RWPE2 (cell line): ENCODE data around the gene NUDCD2.
"Not testable (repeated sequence)": the region's sequence is repeated elsewhere in the genome, so short reads cannot be mapped to it uniquely, and the experiment has no call there.

ENCODE experiments used
- ATAC-seq: fragments of 200-7000 bp; cut with Tn5 transposase; 3 replicates; pipeline ENCODE4 v1.9.1; 2021; ENCODE audit warnings: low read depth
- DNase-seq: peaks from one replicate; pipeline ENCODE4 v3.0.0-alpha.2; 2020; ENCODE audit warnings: low spot score
- H3K27ac ChIP-seq: fragments of 450-650 bp; 2 replicates; pipeline ENCODE4 v1.5.1; 2017; ENCODE audit warnings: mild to moderate bottlenecking; ENCODE audit not compliant: poor library complexity, severe bottlenecking
- H3K27me3 ChIP-seq: fragments of 250-450 bp; sonication (Bioruptor Pico); 2 replicates; pipeline ENCODE4 v1.5.1; 2021; ENCODE audit warnings: mild to moderate bottlenecking, moderate library complexity; ENCODE audit not compliant: insufficient read depth, poor library complexity, severe bottlenecking
- H3K36me3 ChIP-seq: fragments of 250-450 bp; sonication (Bioruptor Pico); 2 replicates; pipeline ENCODE4 v1.5.1; 2020; ENCODE audit warnings: low read depth, mild to moderate bottlenecking, moderate library complexity
- H3K4me1 ChIP-seq: fragments of 250-450 bp; sonication (Bioruptor Pico); 2 replicates; pipeline ENCODE4 v1.5.1; 2021; ENCODE audit warnings: mild to moderate bottlenecking, moderate library complexity; ENCODE audit not compliant: insufficient read depth, poor library complexity, severe bottlenecking
- H3K4me3 ChIP-seq: fragments of 250-450 bp; sonication (Bioruptor Pico); 2 replicates; pipeline ENCODE4 v1.5.1; 2021; ENCODE audit warnings: mild to moderate bottlenecking, moderate library complexity; ENCODE audit not compliant: severe bottlenecking
- H3K9me3 ChIP-seq: fragments of 250-450 bp; sonication (Bioruptor Pico); 2 replicates; pipeline ENCODE4 v1.5.1; 2021; ENCODE audit warnings: mild to moderate bottlenecking, moderate library complexity; ENCODE audit not compliant: severe bottlenecking
- TF ChIP-seq, protein P1 (sequence below): fragments of 450-650 bp; IDR thresholded peaks from one replicate; pipeline ENCODE4 v1.5.1; 2017; ENCODE audit warnings: mild to moderate bottlenecking, moderate library complexity; ENCODE audit not compliant: poor library complexity, severe bottlenecking

NUDCD2 gene

DNA sequence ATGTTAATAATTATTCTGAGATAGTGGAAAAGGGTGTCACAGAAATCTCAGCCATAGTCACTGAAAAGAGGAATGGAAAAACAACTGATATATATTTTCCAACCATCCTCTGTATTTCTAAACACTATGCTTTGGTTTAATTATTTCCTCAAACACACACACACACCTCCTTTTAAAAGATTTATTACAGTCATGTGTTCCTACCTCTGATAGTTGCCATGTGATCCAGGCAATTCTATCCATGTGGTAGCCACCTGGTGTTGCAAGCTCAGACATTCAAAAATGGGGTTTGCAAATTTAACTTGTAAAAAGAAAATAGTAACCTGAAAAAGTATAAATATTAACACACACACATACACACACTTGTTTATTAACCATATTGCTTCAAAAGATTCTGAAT lies 62.5 kb downstream of the NUDCD2 start:
- TF ChIP-seq, protein P1, sequence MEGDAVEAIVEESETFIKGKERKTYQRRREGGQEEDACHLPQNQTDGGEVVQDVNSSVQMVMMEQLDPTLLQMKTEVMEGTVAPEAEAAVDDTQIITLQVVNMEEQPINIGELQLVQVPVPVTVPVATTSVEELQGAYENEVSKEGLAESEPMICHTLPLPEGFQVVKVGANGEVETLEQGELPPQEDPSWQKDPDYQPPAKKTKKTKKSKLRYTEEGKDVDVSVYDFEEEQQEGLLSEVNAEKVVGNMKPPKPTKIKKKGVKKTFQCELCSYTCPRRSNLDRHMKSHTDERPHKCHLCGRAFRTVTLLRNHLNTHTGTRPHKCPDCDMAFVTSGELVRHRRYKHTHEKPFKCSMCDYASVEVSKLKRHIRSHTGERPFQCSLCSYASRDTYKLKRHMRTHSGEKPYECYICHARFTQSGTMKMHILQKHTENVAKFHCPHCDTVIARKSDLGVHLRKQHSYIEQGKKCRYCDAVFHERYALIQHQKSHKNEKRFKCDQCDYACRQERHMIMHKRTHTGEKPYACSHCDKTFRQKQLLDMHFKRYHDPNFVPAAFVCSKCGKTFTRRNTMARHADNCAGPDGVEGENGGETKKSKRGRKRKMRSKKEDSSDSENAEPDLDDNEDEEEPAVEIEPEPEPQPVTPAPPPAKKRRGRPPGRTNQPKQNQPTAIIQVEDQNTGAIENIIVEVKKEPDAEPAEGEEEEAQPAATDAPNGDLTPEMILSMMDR = no peak
- DNase-seq (no peak), ATAC-seq (no peak)
- peaks cover under 1% of the 10 kb centered on the region for H3K9me3 ChIP-seq
- peaks cover 3% of the 10 kb centered on the region for H3K27me3 ChIP-seq
- H3K4me3 ChIP-seq = no peak overlapping the region
- no peak overlapping the region for H3K27ac ChIP-seq
- no peaks in the 10 kb centered on the region for H3K36me3 ChIP-seq
- no peaks in the 10 kb centered on the region for H3K4me1 ChIP-seq

DNA sequence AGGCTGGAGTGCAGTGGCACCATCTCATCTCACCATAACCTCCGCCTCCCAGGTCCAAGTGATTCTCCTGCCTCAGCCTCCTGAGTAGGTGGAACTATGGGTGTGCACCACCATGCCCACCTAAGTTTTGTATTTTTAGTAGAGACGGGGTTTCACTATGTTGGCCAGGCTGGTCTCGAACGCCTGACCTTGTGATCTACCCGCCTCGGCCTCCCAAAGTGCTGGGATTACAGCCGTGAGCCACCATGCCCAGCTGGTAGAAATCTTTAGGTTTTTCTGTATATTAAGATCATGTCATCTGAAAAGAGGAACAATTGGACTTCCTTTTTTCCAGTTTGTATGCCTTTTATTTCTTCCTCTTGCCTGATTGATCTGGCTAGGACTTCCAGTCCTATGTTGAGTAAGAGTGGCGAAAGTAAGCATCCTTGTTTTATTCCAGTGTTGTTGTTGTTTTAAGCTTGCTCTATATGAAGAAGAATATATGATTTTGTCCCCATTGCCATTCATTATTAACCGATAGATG lies 63.0 kb downstream of the NUDCD2 start:
- ATAC-seq, DNase-seq: not testable (repeated sequence)

More for the DNA sequence above, 63.0 kb downstream of the NUDCD2 start:
- H3K36me3 ChIP-seq, H3K27ac ChIP-seq, H3K9me3 ChIP-seq, H3K27me3 ChIP-seq, H3K4me1 ChIP-seq, H3K4me3 ChIP-seq: not testable (repeated sequence)
